PC-3 (cell line): Measurements from ENCODE around the gene VSIG8.

Source experiments
- EZH2 ChIP-seq: fragments of 300-600 bp; sonication (generic); IDR thresholded peaks from one replicate; pipeline ENCODE4 v1.6.1; 2017; ENCODE audit warnings: antibody characterized with exemption, mild to moderate bottlenecking, low read length; ENCODE audit not compliant: unreplicated experiment
- EZH2phosphoT487 ChIP-seq: fragments of 300-600 bp; sonication (generic); IDR thresholded peaks from 2 replicates; pipeline ENCODE4 v1.6.1; 2018; ENCODE audit warnings: mild to moderate bottlenecking, antibody characterized with exemption, low read length, borderline replicate concordance
- TF ChIP-seq, protein P1 (sequence below): fragments of 300-600 bp; sonication (generic); conservative IDR thresholded peaks from 2 replicates; pipeline ENCODE4 v1.5.1; 2017; ENCODE audit warnings: antibody characterized with exemption, low read depth, mild to moderate bottlenecking, low read length

DNA sequence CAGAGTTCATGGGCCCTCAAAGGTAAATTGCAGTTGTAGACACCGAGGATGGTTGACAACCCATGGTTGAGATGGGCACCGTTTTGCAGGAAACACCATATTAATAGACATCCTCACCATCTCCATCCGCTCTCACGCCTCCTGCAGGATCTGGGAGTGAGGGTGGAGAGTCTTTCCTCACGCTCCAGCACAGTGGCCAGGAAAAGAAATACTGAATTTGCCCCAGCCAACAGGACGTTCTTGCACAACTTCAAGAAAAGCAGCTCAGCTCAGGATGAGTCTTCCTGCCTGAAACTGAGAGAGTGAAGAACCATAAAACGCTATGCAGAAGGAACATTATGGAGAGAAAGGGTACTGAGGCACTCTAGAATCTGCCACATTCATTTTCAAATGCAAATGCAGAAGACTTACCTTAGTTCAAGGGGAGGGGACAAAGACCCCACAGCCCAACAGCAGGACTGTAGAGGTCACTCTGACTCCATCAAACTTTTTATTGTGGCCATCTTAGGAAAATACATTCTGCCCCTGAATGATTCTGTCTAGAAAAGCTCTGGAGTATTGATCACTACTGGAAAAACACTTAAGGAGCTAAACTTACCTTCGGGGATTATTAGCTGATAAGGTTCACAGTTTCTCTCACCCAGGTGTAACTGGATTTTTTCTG lies 26.5 kb downstream of the VSIG8 start:
- TF ChIP-seq, protein P1, sequence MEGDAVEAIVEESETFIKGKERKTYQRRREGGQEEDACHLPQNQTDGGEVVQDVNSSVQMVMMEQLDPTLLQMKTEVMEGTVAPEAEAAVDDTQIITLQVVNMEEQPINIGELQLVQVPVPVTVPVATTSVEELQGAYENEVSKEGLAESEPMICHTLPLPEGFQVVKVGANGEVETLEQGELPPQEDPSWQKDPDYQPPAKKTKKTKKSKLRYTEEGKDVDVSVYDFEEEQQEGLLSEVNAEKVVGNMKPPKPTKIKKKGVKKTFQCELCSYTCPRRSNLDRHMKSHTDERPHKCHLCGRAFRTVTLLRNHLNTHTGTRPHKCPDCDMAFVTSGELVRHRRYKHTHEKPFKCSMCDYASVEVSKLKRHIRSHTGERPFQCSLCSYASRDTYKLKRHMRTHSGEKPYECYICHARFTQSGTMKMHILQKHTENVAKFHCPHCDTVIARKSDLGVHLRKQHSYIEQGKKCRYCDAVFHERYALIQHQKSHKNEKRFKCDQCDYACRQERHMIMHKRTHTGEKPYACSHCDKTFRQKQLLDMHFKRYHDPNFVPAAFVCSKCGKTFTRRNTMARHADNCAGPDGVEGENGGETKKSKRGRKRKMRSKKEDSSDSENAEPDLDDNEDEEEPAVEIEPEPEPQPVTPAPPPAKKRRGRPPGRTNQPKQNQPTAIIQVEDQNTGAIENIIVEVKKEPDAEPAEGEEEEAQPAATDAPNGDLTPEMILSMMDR = peak; percentile 47
- TF ChIP-seq EZH2 (no peak), EZH2phosphoT487 (no peak)
